Central memory CD8-positive, alpha-beta T cell (primary cell): ENCODE measurements around the gene STING1.
A peak's percentile ranks its signal among the peaks of the same experiment; 100 is the strongest.
"Not testable (repeated sequence)": the region's sequence is repeated elsewhere in the genome, so short reads cannot be mapped to it uniquely, and the experiment has no call there.

Experiments used
- ATAC-seq: fragments of 150-1000 bp; cut with Tn5 transposase; replicated peaks from 2 replicates; pipeline ENCODE4 v1.10.0; 2022; ENCODE audit warnings: mild to moderate bottlenecking, moderate FRiP score, moderate number of reproducible peaks; ENCODE audit not compliant: poor library complexity, severe bottlenecking; ENCODE audit errors: extremely low read depth
- DNase-seq, 2 donors: peaks; one replicate each; pipeline ENCODE4 v3.0.0; 2021; ENCODE audit warnings: low spot score in 2 of 2
- H3K27ac Mint-ChIP-seq: one replicate; pipeline ENCODE4 v1.8.0; 2022; ENCODE audit warnings: low read depth, mild to moderate bottlenecking, moderate library complexity, mixed read lengths
- H3K27me3 Mint-ChIP-seq: one replicate; pipeline ENCODE4 v1.8.0; 2022; ENCODE audit warnings: mixed read lengths
- H3K36me3 Mint-ChIP-seq: one replicate; pipeline ENCODE4 v1.8.0; 2022; ENCODE audit warnings: mild to moderate bottlenecking, moderate library complexity, mixed read lengths; ENCODE audit not compliant: insufficient read depth
- H3K4me1 Mint-ChIP-seq: one replicate; pipeline ENCODE4 v1.8.0; 2022; ENCODE audit warnings: mixed read lengths
- H3K4me3 Mint-ChIP-seq: one replicate; pipeline ENCODE4 v1.8.0; 2022; ENCODE audit warnings: mild to moderate bottlenecking, moderate library complexity, mixed read lengths
- H3K9me3 Mint-ChIP-seq: one replicate; pipeline ENCODE4 v1.8.0; 2022; ENCODE audit warnings: mixed read lengths

STING1 gene

DNA sequence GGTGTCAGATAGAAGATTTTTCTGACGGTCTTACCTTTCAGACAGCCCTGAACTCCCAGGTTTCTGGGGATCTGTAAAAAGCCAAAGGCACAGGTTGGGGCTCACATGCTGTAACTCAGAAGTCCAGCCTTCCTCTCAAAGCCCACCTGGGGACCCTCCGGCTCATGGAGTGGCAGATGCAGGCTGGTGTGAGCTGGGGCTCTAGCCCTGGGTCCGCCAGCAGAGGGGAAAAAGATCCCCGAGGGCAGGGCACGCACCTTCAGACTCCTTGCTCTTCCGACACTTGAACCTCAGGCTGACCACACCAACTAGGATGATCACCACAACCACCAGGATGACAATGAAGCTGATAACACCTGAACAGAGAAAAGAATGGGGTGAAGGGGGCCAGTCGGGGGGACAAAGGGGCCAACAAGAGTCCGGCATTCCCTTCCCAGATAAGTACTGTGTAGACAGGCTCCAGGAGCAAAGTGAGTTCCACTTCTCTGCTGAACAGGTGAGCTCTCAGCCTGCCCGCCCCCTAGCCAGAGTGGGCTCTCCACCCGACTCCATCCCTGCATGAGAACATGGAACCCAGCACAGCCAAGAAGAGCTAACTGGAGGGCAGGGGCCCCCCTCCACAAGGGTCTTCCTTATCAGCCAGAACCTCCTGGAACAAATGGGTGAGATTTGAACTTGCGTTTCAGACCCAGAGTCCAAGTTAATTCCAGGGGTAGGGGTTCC, 27.8 kb downstream of the STING1 start:
- Mint-ChIP-seq H3K9me3 (no peaks in the 10 kb centered on the region), H3K36me3 (peaks cover 13% of the 10 kb centered on the region), H3K27ac (peak overlapping the region; percentile 47), H3K27me3 (no peaks in the 10 kb centered on the region), H3K4me3 (peak overlapping the region; percentile 15), H3K4me1 (peaks cover 42% of the 10 kb centered on the region)
- ATAC-seq (no peak), DNase-seq (no peak)

DNA sequence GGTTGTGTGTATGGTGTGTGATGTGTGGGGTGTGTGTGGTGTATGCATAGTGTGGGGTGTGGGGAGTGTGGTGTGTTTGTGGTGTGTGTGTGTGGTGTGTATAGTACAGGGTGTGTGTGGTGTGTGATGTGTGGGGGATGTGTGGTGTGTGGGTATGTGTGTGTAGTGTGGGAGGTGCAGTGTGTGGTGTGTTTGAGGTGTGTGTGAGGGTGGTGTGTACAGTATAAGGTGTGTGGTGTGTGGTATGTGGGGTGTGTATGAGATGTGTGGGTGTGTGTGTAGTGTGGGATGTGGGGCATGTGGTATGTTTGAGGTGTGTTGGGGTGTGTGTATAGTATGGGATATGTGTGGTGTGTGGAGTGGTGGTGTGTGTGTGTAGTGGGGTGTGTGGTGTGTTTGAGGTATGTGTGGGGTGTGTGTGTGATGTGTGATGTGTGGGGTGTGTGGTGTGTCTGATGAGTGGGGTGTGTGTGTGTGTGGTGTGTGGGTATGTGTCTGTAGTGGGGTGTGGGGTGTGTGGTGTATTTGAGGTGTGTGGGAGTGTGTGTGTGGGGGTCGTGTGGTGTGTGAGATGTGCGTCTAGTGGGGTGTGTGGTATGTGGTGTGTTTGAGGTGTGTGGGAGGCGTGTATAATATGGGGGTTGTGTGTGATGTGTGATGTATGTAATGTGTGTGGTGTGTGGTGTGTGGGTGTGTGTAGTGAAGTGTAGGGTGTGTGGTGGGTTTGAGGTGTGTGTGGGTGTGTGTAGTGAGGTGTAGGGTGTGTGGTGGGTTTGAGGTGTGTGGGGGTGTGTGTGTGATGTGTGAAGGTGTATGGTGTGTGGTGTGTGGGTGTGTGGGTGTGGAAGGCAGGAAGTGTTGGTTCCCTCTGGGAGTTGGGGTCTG, 28.6 kb downstream of the STING1 start:
- Mint-ChIP-seq H3K4me3 (peak overlapping the region; percentile 15), H3K4me1 (peaks cover 35% of the 10 kb centered on the region), H3K27ac (peak overlapping the region; percentile 47), H3K9me3 (no peaks in the 10 kb centered on the region), H3K27me3 (no peaks in the 10 kb centered on the region), H3K36me3 (peaks cover 13% of the 10 kb centered on the region)
- DNase-seq (peak in 1 of 2 donors; percentile 56), ATAC-seq (peak; percentile 26)

DNA sequence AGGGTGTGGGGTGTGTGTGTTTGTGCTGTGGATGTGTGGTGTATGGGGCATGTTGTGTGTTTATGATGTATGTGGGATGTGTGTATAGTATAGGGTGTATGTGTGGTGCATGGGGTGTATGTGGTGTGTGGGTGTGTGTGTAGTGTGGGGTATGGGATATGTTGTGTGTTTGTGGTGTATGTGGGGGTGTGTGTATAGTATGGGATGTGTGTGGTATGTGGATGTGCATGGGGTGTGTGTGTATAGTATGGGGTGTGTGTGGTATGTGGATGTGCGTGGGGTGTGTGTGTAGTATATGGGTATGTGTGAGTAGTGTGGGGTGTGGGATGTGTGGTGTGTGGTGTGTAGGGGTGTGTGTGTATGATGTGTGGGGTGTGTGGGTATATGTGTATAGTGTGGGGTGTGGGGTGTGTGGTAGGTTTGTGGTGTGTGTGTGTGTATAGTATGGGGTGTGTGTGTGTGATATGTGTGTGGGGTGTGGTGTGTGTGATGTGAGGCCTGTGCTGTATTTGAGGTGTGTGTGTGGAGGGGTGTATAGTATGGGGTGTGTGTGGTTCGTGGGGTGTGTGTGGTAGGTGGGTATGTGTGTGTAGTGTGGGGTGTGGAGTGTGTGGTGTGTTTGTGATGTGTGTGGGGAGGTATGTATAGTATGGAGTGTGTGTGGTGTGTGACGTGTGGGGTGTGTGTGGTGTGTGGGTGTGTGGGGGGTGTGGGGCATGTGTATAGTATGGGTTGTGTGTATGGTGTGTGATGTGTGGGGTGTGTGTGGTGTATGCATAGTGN, 30.5 kb downstream of the STING1 start:
- ATAC-seq (no peak), DNase-seq (no peak)
- Mint-ChIP-seq H3K27ac (no peak overlapping the region), H3K9me3 (no peaks in the 10 kb centered on the region), H3K4me1 (peaks cover 36% of the 10 kb centered on the region), H3K27me3 (no peaks in the 10 kb centered on the region), H3K4me3 (no peak overlapping the region), H3K36me3 (peaks cover 12% of the 10 kb centered on the region)

DNA sequence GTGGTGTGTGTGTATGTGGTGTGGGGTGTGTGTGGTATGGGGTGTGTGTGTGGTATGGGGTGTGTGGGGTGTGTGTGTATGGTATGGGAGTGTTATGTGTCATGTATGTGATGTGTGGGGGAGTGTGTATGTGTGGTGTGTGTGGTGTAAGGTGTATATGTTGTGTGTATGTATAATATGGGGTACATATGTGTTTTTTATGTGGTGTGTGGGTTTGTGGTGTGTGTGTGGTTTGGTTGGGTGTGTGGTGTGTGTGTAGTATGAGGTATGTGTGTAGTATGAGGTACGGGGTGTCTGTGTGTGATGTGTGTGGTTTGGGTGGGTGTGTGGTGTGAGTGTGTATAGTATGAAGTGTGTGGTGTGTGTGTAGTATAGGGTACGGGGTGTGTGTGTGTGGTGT, 31.4 kb downstream of the STING1 start:
- Mint-ChIP-seq H3K4me3 (no peak overlapping the region), H3K27ac (no peak overlapping the region), H3K36me3 (peaks cover 12% of the 10 kb centered on the region), H3K9me3 (no peaks in the 10 kb centered on the region), H3K4me1 (peaks cover 34% of the 10 kb centered on the region), H3K27me3 (no peaks in the 10 kb centered on the region)
- DNase-seq: no peak
- ATAC-seq: no peak

DNA sequence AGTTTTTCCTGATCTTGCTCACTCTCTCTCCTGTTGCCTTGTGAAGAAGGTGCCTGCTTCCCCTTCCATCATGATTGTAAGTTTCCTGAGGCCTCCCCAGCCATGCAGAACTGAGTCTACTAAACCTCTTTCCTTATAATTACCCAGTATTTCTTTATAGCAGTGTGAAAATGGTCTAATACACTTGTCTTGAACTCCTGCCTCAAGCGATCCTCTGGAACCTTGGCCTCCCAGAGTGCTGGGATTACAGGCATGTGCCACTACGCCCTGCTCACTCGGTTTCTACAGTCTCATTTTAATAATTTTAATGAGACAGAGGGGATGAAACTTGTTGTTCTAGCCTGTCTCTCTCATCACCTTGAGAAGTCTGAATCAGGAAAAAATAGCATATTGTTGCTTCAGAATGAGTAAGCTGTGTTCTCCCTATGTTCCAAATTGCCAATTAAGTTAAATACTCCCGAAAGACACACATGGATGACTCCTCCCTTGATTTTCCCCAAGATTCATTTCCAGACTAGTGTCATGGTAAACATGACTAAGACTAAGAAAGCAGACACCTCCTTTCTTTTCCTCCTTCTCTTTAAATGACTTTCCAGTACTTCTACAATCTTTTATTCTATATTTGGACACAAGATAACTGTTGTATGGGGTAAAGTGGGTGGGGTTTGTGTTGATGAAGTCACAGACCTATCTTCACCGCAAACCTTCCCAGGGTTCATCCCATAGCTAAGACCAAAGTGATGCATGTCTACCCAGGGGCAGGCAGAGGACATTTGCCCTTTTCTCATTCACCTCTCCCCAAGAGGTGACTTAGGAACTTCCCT, 35.4 kb downstream of the STING1 start:
- ATAC-seq (no peak), DNase-seq (no peak)
- peaks cover 32% of the 10 kb centered on the region for H3K4me1 Mint-ChIP-seq
- peaks cover 2% of the 10 kb centered on the region for H3K36me3 Mint-ChIP-seq
- no peaks in the 10 kb centered on the region for H3K27me3 Mint-ChIP-seq
- H3K4me3 Mint-ChIP-seq: no peak overlapping the region
- H3K27ac Mint-ChIP-seq: no peak overlapping the region
- H3K9me3 Mint-ChIP-seq: no peaks in the 10 kb centered on the region

DNA sequence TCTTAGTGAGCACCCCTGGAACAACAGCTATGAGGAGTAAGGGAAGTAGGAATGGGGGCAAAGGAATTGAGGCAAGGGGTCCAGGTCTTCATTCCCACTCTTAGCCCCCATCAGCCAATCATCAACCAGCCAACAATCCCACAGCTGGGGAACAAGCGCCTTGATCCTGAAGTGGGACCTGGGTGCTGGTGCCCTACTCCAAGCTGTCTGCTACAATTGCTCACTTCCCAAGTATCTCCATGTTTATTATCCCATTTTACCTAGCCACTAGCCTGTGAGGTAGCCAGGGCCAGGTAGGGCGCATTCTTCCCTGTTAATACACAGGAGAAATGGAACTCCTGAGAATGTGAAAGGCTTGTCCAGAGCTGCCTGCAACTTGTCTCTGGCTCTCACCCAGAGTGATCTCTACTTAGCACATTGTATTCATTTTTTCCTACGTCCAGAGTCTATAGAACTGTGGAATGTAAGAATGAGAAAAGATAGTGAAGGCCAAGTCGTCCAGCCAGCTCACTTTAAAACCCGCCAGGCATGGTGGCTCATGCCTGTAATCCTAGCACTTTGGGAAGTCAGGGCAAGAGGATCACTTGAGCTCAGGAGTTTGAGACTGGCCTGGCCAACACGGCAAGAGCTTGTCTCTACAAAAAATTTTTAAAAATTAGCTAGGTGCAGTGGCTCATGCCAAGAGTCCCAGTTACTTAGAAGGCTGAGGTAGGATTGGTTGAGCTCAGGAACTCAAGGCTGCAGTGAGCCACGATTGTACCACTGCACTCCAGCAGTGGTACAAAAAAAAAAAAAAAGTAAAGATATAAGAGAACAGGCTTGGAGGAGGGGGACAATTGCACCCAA, 37.0 kb downstream of the STING1 start:
- Mint-ChIP-seq H3K36me3 (peaks cover 2% of the 10 kb centered on the region), H3K4me3 (no peak overlapping the region), H3K9me3 (no peaks in the 10 kb centered on the region), H3K4me1 (peaks cover 32% of the 10 kb centered on the region), H3K27ac (no peak overlapping the region), H3K27me3 (no peaks in the 10 kb centered on the region)
- ATAC-seq (no peak), DNase-seq (no peak)

DNA sequence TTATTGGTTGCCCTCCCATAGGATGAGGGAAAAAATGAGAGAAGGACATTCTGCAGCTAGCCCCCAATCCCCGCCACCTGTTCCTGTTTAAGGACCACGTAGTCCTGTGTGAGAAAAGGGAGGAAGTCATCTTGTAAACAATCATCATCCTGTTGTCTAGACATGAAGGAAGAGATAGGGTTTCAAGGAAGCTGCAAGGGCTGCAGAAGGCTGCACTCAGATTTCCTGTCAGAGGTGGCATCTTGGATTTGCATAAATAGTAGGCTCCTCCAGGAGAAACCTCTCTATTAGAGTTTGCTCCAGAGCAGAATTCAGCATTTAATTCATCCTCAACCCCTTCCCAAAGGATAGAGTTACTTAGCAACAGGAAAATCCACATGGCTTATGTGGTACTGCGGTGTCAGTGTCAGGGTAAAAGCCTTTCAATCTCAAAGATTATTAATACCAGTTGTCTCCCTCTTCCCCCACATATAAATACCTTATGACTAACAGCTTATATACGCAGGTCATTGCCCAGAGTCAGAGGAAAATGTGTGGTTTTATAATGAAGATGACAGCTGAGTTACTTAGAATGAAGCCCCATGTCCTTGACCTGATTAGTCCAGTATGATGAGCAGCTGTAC, 38.6 kb downstream of the STING1 start:
- Mint-ChIP-seq H3K27ac (peak overlapping the region; percentile 64), H3K4me3 (no peak overlapping the region), H3K36me3 (peaks cover 7% of the 10 kb centered on the region), H3K27me3 (no peaks in the 10 kb centered on the region), H3K4me1 (peaks cover 43% of the 10 kb centered on the region), H3K9me3 (no peaks in the 10 kb centered on the region)
- ATAC-seq (no peak), DNase-seq (no peak)

DNA sequence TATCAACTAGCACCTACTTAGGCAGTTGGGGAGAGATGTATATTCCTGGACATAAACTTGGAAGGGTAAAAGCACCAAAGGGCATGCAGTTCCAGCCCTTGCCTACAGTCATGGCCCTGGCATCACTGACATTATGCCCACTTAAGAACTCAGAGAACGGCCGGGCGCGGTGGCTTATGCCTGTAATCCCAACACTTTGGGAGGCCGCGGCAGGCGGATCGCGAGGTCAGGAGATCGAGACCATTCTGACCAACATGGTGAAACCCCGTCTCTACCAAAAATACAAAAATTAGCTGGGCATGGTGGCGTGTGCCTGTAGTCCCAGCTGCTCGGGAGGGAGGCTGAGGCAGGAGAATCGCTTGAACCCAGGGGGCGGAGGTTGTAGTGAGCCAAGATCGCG, 42.1 kb downstream of the STING1 start:
- H3K27ac Mint-ChIP-seq, H3K9me3 Mint-ChIP-seq, H3K36me3 Mint-ChIP-seq, H3K27me3 Mint-ChIP-seq, ATAC-seq, DNase-seq: not testable (repeated sequence)
- Mint-ChIP-seq H3K4me1 (peaks cover 36% of the 10 kb centered on the region), H3K4me3 (peak overlapping the region; percentile 96)

DNA sequence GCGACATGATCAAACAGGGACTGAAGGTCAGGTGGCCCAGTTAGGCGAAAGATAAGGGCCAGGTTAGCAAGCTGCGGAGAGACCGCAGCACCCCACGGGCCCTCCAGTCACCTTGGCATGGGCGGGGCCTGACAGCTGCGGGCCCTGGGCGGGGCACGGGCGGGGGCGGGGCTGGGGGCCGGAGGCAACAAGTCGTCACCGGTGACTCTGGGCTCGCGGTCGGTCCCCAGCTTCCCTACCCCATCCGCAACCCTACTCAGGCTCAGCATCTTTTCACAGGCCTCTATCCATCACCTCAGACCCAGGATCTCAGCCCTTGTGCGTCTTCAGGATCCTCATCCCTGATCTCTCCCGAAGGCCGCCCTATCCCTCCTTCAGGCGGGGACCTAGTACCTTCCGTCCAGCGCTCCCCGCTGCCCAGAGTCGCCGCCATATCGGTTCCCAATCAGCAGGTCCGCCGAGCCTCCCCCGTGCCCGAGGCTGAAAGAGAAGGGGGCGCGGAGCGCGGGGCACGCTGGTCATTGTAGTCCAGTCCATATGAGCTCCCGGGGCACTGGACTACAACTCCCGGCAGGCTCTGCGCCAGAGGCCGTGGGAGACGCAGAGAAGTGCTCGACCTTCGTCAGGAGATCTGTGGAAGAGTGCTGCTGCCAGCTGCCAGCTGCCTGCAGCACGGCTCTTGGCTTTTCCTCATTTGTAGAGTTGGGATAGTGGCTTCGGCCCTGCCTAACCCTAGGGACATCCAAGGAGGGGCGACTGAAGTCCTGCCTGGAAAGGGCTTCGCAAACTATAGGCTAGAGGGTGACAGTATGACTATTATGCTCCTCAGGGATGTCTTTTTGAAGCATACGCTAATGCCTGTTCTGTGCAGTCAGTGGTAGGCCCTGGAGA, 43.3 kb downstream of the STING1 start, which contains the start of gene DNAJC18:
Gene DNAJC18, minus strand, starts transcription at position 513 of the 891 bp plus-strand sequence. Its CDS starts 80 bp downstream, at position 433.
- Mint-ChIP-seq H3K9me3 (no peaks in the 10 kb centered on the region), H3K27ac (peak within 1 kb of the TSS; percentile 98), H3K4me1 (peaks cover 36% of the 10 kb centered on the region), H3K4me3 (peak within 1 kb of the TSS; percentile 96), H3K27me3 (no peaks in the 10 kb centered on the region), H3K36me3 (peaks cover 10% of the 10 kb centered on the region)
- peak; percentile 72 to 77 for DNase-seq
- peak; percentile 90 for ATAC-seq

DNA sequence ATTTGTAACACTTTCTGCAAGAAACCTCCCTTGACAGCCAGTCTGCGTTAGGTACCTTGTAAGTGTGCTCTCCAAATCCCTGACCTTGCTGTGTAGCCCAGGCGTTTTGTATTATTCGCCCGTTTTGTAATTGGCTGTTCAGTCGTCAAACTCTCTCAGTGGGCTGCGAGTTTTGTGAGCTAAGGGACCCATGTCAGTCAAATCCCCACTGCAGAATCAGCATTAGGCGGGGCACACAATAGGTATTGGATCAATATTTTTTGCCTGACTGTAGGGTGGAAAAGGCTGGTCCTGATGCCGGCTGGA, 43.9 kb downstream of the STING1 start:
- Mint-ChIP-seq H3K27ac (peak overlapping the region; percentile 98), H3K36me3 (peaks cover 10% of the 10 kb centered on the region), H3K27me3 (no peaks in the 10 kb centered on the region), H3K4me1 (peaks cover 31% of the 10 kb centered on the region), H3K4me3 (peak overlapping the region; percentile 96), H3K9me3 (no peaks in the 10 kb centered on the region)
- no peak for ATAC-seq
- no peak for DNase-seq
